Central memory CD8-positive, alpha-beta T cell (primary cell): ENCODE measurements around the gene CADPS2.
"Not testable (repeated sequence)": the region's sequence is repeated elsewhere in the genome, so short reads cannot be mapped to it uniquely, and the experiment has no call there.

Source experiments
- ATAC-seq: fragments of 150-1000 bp; cut with Tn5 transposase; replicated peaks from 2 replicates; pipeline ENCODE4 v1.10.0; 2022; ENCODE audit warnings: mild to moderate bottlenecking, moderate FRiP score, moderate number of reproducible peaks; ENCODE audit not compliant: poor library complexity, severe bottlenecking; ENCODE audit errors: extremely low read depth
- DNase-seq, 2 donors: peaks; one replicate each; pipeline ENCODE4 v3.0.0; 2021; ENCODE audit warnings: low spot score in 2 of 2
- H3K27ac Mint-ChIP-seq: one replicate; pipeline ENCODE4 v1.8.0; 2022; ENCODE audit warnings: low read depth, mild to moderate bottlenecking, moderate library complexity, mixed read lengths
- H3K27me3 Mint-ChIP-seq: one replicate; pipeline ENCODE4 v1.8.0; 2022; ENCODE audit warnings: mixed read lengths
- H3K36me3 Mint-ChIP-seq: one replicate; pipeline ENCODE4 v1.8.0; 2022; ENCODE audit warnings: mild to moderate bottlenecking, moderate library complexity, mixed read lengths; ENCODE audit not compliant: insufficient read depth
- H3K4me1 Mint-ChIP-seq: one replicate; pipeline ENCODE4 v1.8.0; 2022; ENCODE audit warnings: mixed read lengths
- H3K4me3 Mint-ChIP-seq: one replicate; pipeline ENCODE4 v1.8.0; 2022; ENCODE audit warnings: mild to moderate bottlenecking, moderate library complexity, mixed read lengths
- H3K9me3 Mint-ChIP-seq: one replicate; pipeline ENCODE4 v1.8.0; 2022; ENCODE audit warnings: mixed read lengths

Gene CADPS2

GRCh38 chr7:122299624-122300210 is 586.5 kb downstream of the CADPS2 start:
- H3K27ac Mint-ChIP-seq = no peak overlapping the region
- H3K27me3 Mint-ChIP-seq = peaks cover 67% of the 10 kb centered on the region
- ATAC-seq (no peak), DNase-seq (no peak)
- H3K4me3 Mint-ChIP-seq = no peak overlapping the region
- H3K9me3 Mint-ChIP-seq = peaks cover 14% of the 10 kb centered on the region
- no peaks in the 10 kb centered on the region for H3K36me3 Mint-ChIP-seq
- no peaks in the 10 kb centered on the region for H3K4me1 Mint-ChIP-seq

DNA sequence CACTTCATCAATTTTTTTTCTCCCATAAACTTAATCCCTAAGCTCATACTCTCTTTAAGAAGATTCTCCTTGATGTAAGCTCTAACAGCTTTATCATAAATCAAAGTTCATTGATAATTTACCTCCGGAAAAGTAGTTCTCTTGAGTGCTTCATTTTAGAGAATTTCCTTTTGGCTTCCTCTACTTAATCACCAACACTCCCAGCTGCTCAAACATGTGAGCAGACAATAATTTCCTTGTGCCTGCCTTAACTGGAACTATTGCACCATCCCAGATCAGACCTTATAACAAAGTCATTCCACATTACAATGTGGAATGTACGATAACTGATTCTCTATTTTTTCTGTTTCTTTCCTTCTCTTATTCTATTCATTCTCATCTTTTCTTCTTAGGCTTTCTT is 587.6 kb downstream of the CADPS2 start:
- no peak for DNase-seq
- Mint-ChIP-seq H3K4me3 (no peak overlapping the region), H3K4me1 (no peaks in the 10 kb centered on the region), H3K36me3 (no peaks in the 10 kb centered on the region), H3K27me3 (peaks cover 56% of the 10 kb centered on the region), H3K27ac (no peak overlapping the region), H3K9me3 (peaks cover 14% of the 10 kb centered on the region)
- ATAC-seq = no peak

DNA sequence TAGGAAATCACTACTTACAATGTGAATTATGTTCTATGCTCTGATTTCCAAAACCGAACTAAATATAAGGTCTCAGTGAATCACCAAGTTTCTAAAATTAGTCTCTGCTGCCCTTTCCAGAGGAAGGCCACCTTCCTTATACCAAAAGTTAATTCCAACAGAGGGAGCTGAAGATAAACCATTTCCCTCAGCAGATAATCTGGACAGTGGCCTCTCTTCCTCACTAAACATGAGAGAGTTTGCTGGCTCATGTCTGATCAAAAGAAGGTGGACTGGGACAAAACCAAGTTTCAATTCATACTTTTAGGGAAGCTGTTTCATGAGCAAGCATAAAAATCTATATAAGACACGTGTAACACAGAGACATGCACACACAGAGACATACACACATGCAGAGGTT is 588.1 kb downstream of the CADPS2 start:
- no peak for ATAC-seq
- Mint-ChIP-seq H3K27me3 (peaks cover 51% of the 10 kb centered on the region), H3K9me3 (peaks cover 10% of the 10 kb centered on the region), H3K4me1 (no peaks in the 10 kb centered on the region), H3K27ac (no peak overlapping the region), H3K4me3 (no peak overlapping the region), H3K36me3 (no peaks in the 10 kb centered on the region)
- no peak for DNase-seq

DNA sequence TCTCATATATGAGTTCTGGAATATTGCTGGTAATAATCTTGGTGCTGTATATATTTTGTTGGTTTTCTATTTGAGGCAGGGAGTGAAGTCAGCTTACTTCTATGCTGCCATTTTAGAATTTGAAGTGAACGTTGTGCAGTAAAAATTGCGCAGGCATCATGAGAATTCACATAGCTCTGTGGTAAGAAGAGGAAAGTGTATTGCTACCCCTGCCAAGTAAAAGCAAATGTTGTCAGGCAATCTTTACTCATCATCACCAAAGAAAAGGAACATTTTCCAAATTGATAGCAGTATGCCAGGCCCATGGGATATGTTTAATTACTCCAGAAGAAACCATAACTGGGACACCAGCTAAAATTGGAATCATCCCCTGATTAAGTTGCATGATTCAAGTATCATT is 595.1 kb downstream of the CADPS2 start:
- no peak for DNase-seq
- ATAC-seq = no peak
- Mint-ChIP-seq H3K9me3 (peaks cover 21% of the 10 kb centered on the region), H3K4me3 (no peak overlapping the region), H3K4me1 (no peaks in the 10 kb centered on the region), H3K27me3 (no peaks in the 10 kb centered on the region), H3K36me3 (no peaks in the 10 kb centered on the region), H3K27ac (no peak overlapping the region)

GRCh38 chr7:122290476-122290875 is 595.8 kb downstream of the CADPS2 start:
- peaks cover 19% of the 10 kb centered on the region for H3K9me3 Mint-ChIP-seq
- ATAC-seq (no peak), DNase-seq (no peak)
- no peaks in the 10 kb centered on the region for H3K4me1 Mint-ChIP-seq
- H3K4me3 Mint-ChIP-seq = no peak overlapping the region
- H3K36me3 Mint-ChIP-seq = no peaks in the 10 kb centered on the region
- H3K27ac Mint-ChIP-seq = no peak overlapping the region
- no peaks in the 10 kb centered on the region for H3K27me3 Mint-ChIP-seq

- DNase-seq (no peak), ATAC-seq (no peak)
- no peak overlapping the region for H3K27ac Mint-ChIP-seq
- H3K9me3 Mint-ChIP-seq = peaks cover 13% of the 10 kb centered on the region
- H3K4me1 Mint-ChIP-seq = no peaks in the 10 kb centered on the region
- H3K27me3 Mint-ChIP-seq = no peaks in the 10 kb centered on the region
- H3K4me3 Mint-ChIP-seq = no peak overlapping the region
- H3K36me3 Mint-ChIP-seq = no peaks in the 10 kb centered on the region
Observed at GRCh38 chr7:122289426-122289825, 596.8 kb downstream of the CADPS2 start.

DNA sequence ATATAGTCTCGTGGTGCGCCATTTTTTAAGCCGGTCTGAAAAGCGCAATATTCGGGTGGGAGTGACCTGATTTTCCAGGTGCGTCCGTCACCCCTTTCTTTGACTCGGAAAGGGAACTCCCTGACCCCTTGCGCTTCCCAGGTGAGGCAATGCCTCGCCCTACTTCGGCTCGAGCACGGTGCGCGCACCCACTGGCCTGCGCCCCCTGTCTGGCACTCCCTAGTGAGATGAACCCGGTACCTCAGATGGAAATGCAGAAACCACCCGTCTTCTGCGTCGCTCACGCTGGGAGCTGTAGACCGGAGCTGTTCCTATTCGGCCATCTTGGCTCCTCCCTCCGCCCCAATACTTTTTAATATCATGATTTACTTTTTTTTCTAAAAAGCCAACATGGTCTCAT is 601.7 kb downstream of the CADPS2 start:
- not testable (repeated sequence) for H3K27me3 Mint-ChIP-seq, H3K4me3 Mint-ChIP-seq, DNase-seq, H3K27ac Mint-ChIP-seq, H3K36me3 Mint-ChIP-seq, ATAC-seq, H3K4me1 Mint-ChIP-seq
- peaks cover 13% of the 10 kb centered on the region for H3K9me3 Mint-ChIP-seq

DNA sequence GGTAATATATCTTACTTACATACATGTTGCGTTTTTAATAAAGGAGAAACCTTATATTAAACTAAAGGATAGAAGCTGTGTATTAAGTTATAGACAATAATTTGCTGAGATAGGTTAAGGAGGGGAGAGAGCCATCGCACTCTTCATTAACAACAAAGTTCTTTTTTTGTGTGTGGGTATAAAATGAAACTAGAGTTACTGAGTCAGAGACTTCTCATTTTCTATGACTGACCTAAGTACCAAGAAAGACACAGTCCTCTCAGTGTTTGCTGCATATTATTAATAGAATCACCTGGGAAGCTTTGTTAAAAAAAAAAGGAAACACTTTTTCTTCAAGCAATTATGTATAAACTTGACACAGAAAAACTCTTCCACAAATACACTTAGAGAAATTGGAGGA is 613.1 kb downstream of the CADPS2 start:
- ATAC-seq = no peak
- Mint-ChIP-seq H3K4me1 (no peaks in the 10 kb centered on the region), H3K27ac (no peak overlapping the region), H3K9me3 (peaks cover 20% of the 10 kb centered on the region), H3K36me3 (no peaks in the 10 kb centered on the region), H3K27me3 (no peaks in the 10 kb centered on the region), H3K4me3 (no peak overlapping the region)
- DNase-seq = no peak

DNA sequence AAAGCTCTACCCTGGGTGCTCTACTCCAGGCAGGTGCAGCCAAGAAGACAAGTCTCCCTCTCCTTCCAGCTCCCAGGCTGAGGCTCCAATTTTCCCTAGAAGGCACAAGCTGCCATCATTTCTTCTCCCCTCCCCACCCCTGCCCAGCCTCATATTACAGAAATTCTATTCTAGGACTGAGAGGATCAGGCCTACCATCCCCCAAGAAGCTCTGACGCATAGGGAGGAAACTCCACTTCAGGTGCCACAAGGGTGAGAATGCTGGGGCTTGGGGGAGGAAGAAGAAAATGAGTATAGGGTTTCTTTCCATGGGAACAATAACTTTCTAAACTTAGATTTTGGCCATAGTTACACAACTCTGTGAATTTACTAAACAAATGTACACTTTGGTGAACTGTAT is 617.0 kb downstream of the CADPS2 start:
- no peaks in the 10 kb centered on the region for H3K27me3 Mint-ChIP-seq
- no peak overlapping the region for H3K4me3 Mint-ChIP-seq
- no peaks in the 10 kb centered on the region for H3K36me3 Mint-ChIP-seq
- DNase-seq = no peak
- no peak overlapping the region for H3K27ac Mint-ChIP-seq
- no peak for ATAC-seq
- no peaks in the 10 kb centered on the region for H3K4me1 Mint-ChIP-seq
- peaks cover 6% of the 10 kb centered on the region for H3K9me3 Mint-ChIP-seq
